Stimulated activated CD4-positive, alpha-beta T cell treated with anti-CD3 and anti-CD28 coated beads, Interleukin-12 subunit alpha, Interleukin-12 subunit beta, amount 100 ng/mL, for 48 hours (primary cell): ENCODE results near the gene SNN.

Source experiments
- DNase-seq, 3 donors: peaks; one replicate each; pipeline ENCODE4 v3.0.0-alpha.2; 2020; ENCODE audit warnings: low read depth in 2 of 3, low spot score in 1 of 3

The SNN gene

DNA sequence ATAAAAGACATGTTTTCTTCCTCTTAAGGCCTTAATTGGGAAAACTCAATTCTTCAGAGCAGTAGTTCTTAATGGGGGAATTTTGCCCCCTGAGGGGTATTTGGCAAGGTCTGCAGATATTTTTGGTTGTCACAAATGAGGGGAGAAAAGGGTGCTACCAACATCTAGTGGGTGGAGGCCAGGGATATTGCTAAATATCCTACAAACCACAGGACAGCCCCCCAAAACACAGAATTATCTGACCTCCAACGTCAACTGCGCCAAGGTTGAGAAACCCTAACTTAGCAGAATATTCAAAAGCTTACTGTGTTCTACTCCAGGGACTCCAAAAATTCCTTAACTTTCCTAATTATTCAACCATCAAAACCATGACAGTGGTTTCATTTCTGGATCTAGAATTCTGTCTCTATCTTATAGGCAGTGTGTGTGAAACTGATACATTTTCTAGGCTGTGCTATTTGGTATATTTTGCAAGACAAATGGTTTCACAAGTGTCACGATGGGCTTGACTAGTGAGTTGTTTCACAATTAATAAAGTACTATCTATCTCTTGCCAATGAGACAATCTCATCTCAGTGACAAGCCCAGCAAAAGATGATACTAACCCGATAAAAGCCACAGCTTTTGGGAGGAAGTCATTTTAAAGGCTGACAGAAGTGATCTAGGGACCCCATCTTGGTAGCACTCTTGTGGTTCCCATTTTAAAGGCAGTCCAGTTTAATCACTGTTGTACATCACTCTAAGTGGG lies 59.7 kb downstream of the SNN start:
- DNase-seq: no peak
